Measurements from ENCODE around the gene RYR3.

RYR3 gene

DNA sequence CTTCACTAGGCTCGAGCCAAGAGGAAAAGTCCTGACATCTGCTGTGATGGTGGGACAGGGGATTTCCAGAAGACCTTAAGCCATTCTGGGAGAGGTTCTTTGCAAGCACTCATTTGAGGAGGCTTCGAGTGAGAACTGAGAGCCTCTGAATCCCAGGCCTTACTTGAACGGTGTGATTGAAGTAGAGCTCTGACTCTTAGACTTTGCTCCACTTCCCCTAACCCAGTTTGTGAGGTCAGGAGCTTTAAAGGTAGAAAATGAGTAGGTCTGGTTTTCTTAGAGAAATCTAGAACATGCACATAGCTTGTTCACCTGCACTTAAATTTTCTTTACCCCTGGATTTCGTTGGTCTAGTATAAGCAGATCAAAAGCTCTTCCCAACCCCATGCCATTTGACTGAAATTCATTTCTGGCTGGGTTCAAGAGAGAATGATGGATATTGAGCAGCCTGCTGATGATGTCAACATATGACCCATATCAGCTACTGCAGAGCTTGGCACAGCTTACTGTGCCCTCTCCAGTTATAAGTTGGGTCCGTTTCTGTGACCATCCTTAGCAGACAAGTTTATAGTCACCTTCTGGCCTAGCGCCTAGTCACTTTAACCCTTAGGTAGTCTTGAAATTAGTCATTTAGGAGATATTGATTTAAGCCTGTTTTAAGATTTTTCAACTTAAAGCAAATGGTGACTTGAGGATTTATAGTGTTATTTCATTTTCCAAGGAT is 428.3 kb downstream of the RYR3 start:
- Histone ChIP-seq H3K27me3 (replicated peaks in 2 of 5; ENCODE audit: control insufficient read depth in 4 of 5, insufficient read depth in 5 of 5, low read length in 4 of 5) (no peaks in the 10 kb centered on the region), H3K27ac (ENCODE audit: insufficient read depth in 1 of 2, low read depth in 1 of 2, low read length in 2 of 2, poor library complexity in 1 of 2, severe bottlenecking in 2 of 2) (no peak overlapping the region), H3K9me3 (ENCODE audit: control extremely low read depth in 1 of 5, control insufficient read depth in 4 of 5, insufficient read depth in 2 of 5, low read depth in 1 of 5, low read length in 4 of 5) (no peaks in the 10 kb centered on the region), H3K36me3 (ENCODE audit: control insufficient read depth in 4 of 4, insufficient read depth in 4 of 4, low read length in 3 of 4) (no peaks in the 10 kb centered on the region), H3K4me3 (ENCODE audit: control insufficient read depth in 1 of 7, extremely low read depth in 1 of 7, insufficient read depth in 4 of 7, low read depth in 2 of 7, low read length in 6 of 7) (no peak overlapping the region), H3K4me1 (ENCODE audit: control extremely low read depth in 1 of 4, control insufficient read depth in 4 of 4, insufficient read depth in 4 of 4, low read length in 3 of 4) (no peaks in the 10 kb centered on the region)
- no peak for DNase-seq
- WGBS (ENCODE audit: insufficient coverage): 74% methylated on average over 3 of the region's 6 CpGs
- CTCF ChIA-PET: interaction anchor here (0.6 to 3.8 kb wide), 7 partner anchors 11 to 485 kb away, joined by 3 to 17 read pairs (median 3); no protein-coding TSS in a partner anchor
- POLR2A ChIA-PET: no interaction called here

DNA sequence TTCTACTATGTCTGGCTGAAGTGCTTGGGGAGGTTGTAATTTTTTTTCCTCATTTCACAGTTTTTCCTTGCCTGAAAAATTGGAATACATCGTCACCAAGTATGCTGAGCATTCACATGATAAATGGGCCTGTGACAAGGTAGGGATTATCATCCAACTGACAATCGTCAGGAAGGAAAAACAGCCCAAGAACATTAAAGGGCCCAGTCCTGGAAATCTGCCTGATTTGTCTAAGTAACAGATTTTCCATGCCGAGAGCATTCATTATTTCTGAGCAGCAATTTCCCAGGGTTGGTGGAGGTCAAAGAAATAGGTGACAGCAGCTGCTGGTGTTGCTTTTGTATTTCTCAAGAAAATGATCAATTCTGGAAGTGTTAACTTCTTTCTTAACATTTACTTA is 431.5 kb downstream of the RYR3 start:
- WGBS (ENCODE audit: insufficient coverage): 94% methylated on average over 2 of the region's 3 CpGs
- ChIA-PET CTCF (no interaction called here), POLR2A (no interaction called here)
- H3K27me3 ChIP-seq (replicated peaks in 2 of 5; ENCODE audit: control insufficient read depth in 4 of 5, insufficient read depth in 5 of 5, low read length in 4 of 5): no peaks in the 10 kb centered on the region
- no peak for DNase-seq
- H3K9me3 ChIP-seq (ENCODE audit: control extremely low read depth in 1 of 5, control insufficient read depth in 4 of 5, insufficient read depth in 2 of 5, low read depth in 1 of 5, low read length in 4 of 5): no peaks in the 10 kb centered on the region
- no peak overlapping the region for H3K27ac ChIP-seq (ENCODE audit: insufficient read depth in 1 of 2, low read depth in 1 of 2, low read length in 2 of 2, poor library complexity in 1 of 2, severe bottlenecking in 2 of 2)
- no peaks in the 10 kb centered on the region for H3K36me3 ChIP-seq (ENCODE audit: control insufficient read depth in 4 of 4, insufficient read depth in 4 of 4, low read length in 3 of 4)
- no peak overlapping the region for H3K4me3 ChIP-seq (ENCODE audit: control insufficient read depth in 1 of 7, extremely low read depth in 1 of 7, insufficient read depth in 4 of 7, low read depth in 2 of 7, low read length in 6 of 7)
- peaks cover 0 to 8% (median 1%) of the 10 kb centered on the region in 4 experiments for H3K4me1 ChIP-seq (ENCODE audit: control extremely low read depth in 1 of 4, control insufficient read depth in 4 of 4, insufficient read depth in 4 of 4, low read length in 3 of 4)

DNA sequence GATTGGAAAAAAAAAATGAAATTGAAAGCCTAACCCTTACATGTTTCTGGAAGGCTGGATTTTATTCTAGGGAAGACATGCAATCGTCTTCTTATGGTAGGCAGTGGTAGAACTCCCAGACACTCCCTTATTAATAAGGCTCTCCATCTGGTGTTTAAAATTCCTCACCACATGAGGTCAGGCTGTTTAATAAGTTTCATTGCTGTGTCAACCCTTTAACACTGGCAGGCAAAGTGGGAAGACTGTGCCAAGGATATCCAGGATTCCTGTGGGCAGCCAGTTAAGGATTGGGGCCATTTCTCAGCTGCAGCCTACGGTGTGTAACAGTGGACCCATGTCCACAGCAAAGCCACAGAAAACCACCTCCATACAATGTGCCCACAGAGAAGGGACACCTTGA is 432.0 kb downstream of the RYR3 start:
- WGBS (ENCODE audit: insufficient coverage): 100% methylated on average over 1 of the region's 2 CpGs
- Histone ChIP-seq H3K9me3 (ENCODE audit: control extremely low read depth in 1 of 5, control insufficient read depth in 4 of 5, insufficient read depth in 2 of 5, low read depth in 1 of 5, low read length in 4 of 5) (no peaks in the 10 kb centered on the region), H3K27me3 (replicated peaks in 2 of 5; ENCODE audit: control insufficient read depth in 4 of 5, insufficient read depth in 5 of 5, low read length in 4 of 5) (no peaks in the 10 kb centered on the region), H3K4me1 (ENCODE audit: control extremely low read depth in 1 of 4, control insufficient read depth in 4 of 4, insufficient read depth in 4 of 4, low read length in 3 of 4) (peaks cover 0 to 8% (median 1%) of the 10 kb centered on the region in 4 experiments), H3K27ac (ENCODE audit: insufficient read depth in 1 of 2, low read depth in 1 of 2, low read length in 2 of 2, poor library complexity in 1 of 2, severe bottlenecking in 2 of 2) (no peak overlapping the region), H3K4me3 (ENCODE audit: control insufficient read depth in 1 of 7, extremely low read depth in 1 of 7, insufficient read depth in 4 of 7, low read depth in 2 of 7, low read length in 6 of 7) (no peak overlapping the region), H3K36me3 (ENCODE audit: control insufficient read depth in 4 of 4, insufficient read depth in 4 of 4, low read length in 3 of 4) (no peaks in the 10 kb centered on the region)
- ChIA-PET POLR2A (no interaction called here), CTCF (interaction anchor here (0.9 kb wide), 1 partner anchor 9 kb away, joined by 3 read pairs; no protein-coding TSS in a partner anchor)
- no peak for DNase-seq

DNA sequence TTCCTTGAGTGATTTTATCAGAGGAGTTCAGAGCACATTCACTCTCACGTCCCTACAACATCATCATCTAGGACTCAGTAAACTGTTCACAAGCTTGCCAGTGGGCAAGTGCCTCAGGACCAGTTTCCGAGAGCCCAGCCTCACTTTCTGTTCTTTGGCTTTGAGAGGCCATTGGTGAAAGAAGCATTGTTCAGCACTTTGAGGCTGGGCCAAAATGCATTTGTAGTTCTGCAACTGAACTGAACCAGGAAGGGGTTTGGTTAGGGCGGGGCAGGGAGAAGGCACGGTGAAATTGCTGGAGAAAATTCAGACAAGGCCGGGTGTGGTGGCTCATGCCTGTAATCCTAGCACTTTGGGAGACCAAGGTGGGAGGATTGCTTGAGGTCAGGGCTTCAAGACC is 435.4 kb downstream of the RYR3 start:
- H3K4me3 ChIP-seq (ENCODE audit: control insufficient read depth in 1 of 7, extremely low read depth in 1 of 7, insufficient read depth in 4 of 7, low read depth in 2 of 7, low read length in 6 of 7): no peak overlapping the region
- 59% methylated on average over 4 of the region's 5 CpGs for WGBS (ENCODE audit: insufficient coverage)
- H3K4me1 ChIP-seq (ENCODE audit: control extremely low read depth in 1 of 4, control insufficient read depth in 4 of 4, insufficient read depth in 4 of 4, low read length in 3 of 4): peaks cover 0 to 8% (median 1%) of the 10 kb centered on the region in 4 experiments
- peak overlapping the region in 1 of 2 experiments; percentile 20 for H3K27ac ChIP-seq (ENCODE audit: insufficient read depth in 1 of 2, low read depth in 1 of 2, low read length in 2 of 2, poor library complexity in 1 of 2, severe bottlenecking in 2 of 2)
- no peaks in the 10 kb centered on the region for H3K9me3 ChIP-seq (ENCODE audit: control extremely low read depth in 1 of 5, control insufficient read depth in 4 of 5, insufficient read depth in 2 of 5, low read depth in 1 of 5, low read length in 4 of 5)
- POLR2A ChIA-PET: no interaction called here
- CTCF ChIA-PET: no interaction called here
- peak in 1 of 3 donors; percentile 6 for DNase-seq
- no peaks in the 10 kb centered on the region for H3K36me3 ChIP-seq (ENCODE audit: control insufficient read depth in 4 of 4, insufficient read depth in 4 of 4, low read length in 3 of 4)
- H3K27me3 ChIP-seq (replicated peaks in 2 of 5; ENCODE audit: control insufficient read depth in 4 of 5, insufficient read depth in 5 of 5, low read length in 4 of 5): no peaks in the 10 kb centered on the region

DNA sequence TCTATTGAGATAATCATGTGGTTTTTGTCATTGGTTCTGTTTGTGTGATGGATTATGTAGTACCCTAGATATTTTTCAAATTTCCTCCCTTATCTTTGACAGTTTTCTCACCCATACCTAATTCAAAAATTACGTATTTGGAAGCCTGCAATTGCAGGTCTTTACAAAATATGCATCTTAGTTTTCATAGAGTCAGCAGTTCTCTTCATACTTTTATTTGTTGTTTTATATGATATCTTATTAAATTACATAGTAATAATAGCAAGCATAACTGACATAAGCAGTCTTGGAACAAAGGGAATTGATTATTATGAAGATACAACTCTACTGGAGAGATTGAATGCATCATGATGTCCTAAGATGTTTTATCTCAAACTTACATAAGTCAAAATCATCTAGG is 442.2 kb downstream of the RYR3 start:
- H3K4me1 ChIP-seq (ENCODE audit: control extremely low read depth in 1 of 4, control insufficient read depth in 4 of 4, insufficient read depth in 4 of 4, low read length in 3 of 4): no peaks in the 10 kb centered on the region
- no peak overlapping the region for H3K27ac ChIP-seq (ENCODE audit: insufficient read depth in 1 of 2, low read depth in 1 of 2, low read length in 2 of 2, poor library complexity in 1 of 2, severe bottlenecking in 2 of 2)
- no peaks in the 10 kb centered on the region for H3K27me3 ChIP-seq (replicated peaks in 2 of 5; ENCODE audit: control insufficient read depth in 4 of 5, insufficient read depth in 5 of 5, low read length in 4 of 5)
- H3K9me3 ChIP-seq (ENCODE audit: control extremely low read depth in 1 of 5, control insufficient read depth in 4 of 5, insufficient read depth in 2 of 5, low read depth in 1 of 5, low read length in 4 of 5): no peaks in the 10 kb centered on the region
- no peak overlapping the region for H3K4me3 ChIP-seq (ENCODE audit: control insufficient read depth in 1 of 7, extremely low read depth in 1 of 7, insufficient read depth in 4 of 7, low read depth in 2 of 7, low read length in 6 of 7)
- no peaks in the 10 kb centered on the region for H3K36me3 ChIP-seq (ENCODE audit: control insufficient read depth in 4 of 4, insufficient read depth in 4 of 4, low read length in 3 of 4)
- CTCF ChIA-PET: no interaction called here
- DNase-seq: no peak
- WGBS (ENCODE audit: insufficient coverage): no CpG with 5 or more reads among the region's 1 CpG
- POLR2A ChIA-PET: no interaction called here

DNA sequence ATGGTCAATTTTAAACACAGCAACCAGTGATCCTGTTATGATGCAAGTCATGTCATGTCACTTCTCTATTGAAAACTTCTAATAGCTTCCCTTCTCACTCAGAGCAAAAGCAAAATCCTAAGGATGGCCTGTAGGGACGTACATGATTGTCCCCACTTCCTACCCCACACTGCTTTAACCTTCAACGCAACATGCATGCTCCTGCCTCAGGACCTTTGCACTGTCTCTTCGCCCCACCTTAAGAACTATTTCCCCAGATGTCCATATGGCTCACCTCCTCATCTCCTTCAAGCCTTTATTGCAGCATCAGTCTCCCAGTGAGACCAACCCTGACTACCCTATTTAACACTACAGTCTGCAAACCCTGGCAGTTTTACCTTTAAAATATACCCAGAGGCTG is 443.5 kb downstream of the RYR3 start:
- H3K36me3 ChIP-seq (ENCODE audit: control insufficient read depth in 4 of 4, insufficient read depth in 4 of 4, low read length in 3 of 4): no peaks in the 10 kb centered on the region
- POLR2A ChIA-PET: no interaction called here
- CTCF ChIA-PET: interaction anchor here (2.3 kb wide), 1 partner anchor 18 kb away, joined by 6 read pairs; no protein-coding TSS in a partner anchor
- 100% methylated on average over 3 of the region's 3 CpGs for WGBS (ENCODE audit: insufficient coverage)
- no peak for DNase-seq
- H3K27ac ChIP-seq (ENCODE audit: insufficient read depth in 1 of 2, low read depth in 1 of 2, low read length in 2 of 2, poor library complexity in 1 of 2, severe bottlenecking in 2 of 2): no peak overlapping the region
- H3K4me1 ChIP-seq (ENCODE audit: control extremely low read depth in 1 of 4, control insufficient read depth in 4 of 4, insufficient read depth in 4 of 4, low read length in 3 of 4): no peaks in the 10 kb centered on the region
- peaks cover 0 to 4% (median 0%) of the 10 kb centered on the region in 5 experiments for H3K9me3 ChIP-seq (ENCODE audit: control extremely low read depth in 1 of 5, control insufficient read depth in 4 of 5, insufficient read depth in 2 of 5, low read depth in 1 of 5, low read length in 4 of 5)
- no peaks in the 10 kb centered on the region for H3K27me3 ChIP-seq (replicated peaks in 2 of 5; ENCODE audit: control insufficient read depth in 4 of 5, insufficient read depth in 5 of 5, low read length in 4 of 5)
- no peak overlapping the region for H3K4me3 ChIP-seq (ENCODE audit: control insufficient read depth in 1 of 7, extremely low read depth in 1 of 7, insufficient read depth in 4 of 7, low read depth in 2 of 7, low read length in 6 of 7)

DNA sequence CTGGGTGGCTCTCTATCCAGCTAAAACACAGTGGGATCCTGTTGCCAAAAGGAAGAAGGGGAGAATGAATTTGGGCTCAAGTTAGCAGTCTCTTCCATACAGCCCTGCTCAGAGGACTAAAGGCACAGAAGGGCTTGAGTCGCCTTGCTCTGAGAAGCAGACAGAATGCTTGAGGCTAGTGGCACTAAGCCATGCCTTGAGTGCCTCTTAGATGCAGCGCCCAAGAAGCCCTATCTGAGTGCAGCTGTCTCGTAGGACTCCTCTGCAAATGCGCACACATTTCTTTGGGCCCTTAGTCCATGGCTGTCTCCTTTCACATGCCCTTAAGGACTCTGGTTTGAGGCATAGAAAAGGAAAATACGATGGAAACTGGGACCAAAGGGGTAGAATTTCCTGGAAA is 446.2 kb downstream of the RYR3 start:
- DNase-seq: no peak
- Histone ChIP-seq H3K9me3 (ENCODE audit: control extremely low read depth in 1 of 5, control insufficient read depth in 4 of 5, insufficient read depth in 2 of 5, low read depth in 1 of 5, low read length in 4 of 5) (peaks cover 0 to 4% (median 0%) of the 10 kb centered on the region in 5 experiments), H3K36me3 (ENCODE audit: control insufficient read depth in 4 of 4, insufficient read depth in 4 of 4, low read length in 3 of 4) (no peaks in the 10 kb centered on the region), H3K4me3 (ENCODE audit: control insufficient read depth in 1 of 7, extremely low read depth in 1 of 7, insufficient read depth in 4 of 7, low read depth in 2 of 7, low read length in 6 of 7) (no peak overlapping the region), H3K27ac (ENCODE audit: insufficient read depth in 1 of 2, low read depth in 1 of 2, low read length in 2 of 2, poor library complexity in 1 of 2, severe bottlenecking in 2 of 2) (no peak overlapping the region), H3K27me3 (replicated peaks in 2 of 5; ENCODE audit: control insufficient read depth in 4 of 5, insufficient read depth in 5 of 5, low read length in 4 of 5) (no peaks in the 10 kb centered on the region), H3K4me1 (ENCODE audit: control extremely low read depth in 1 of 4, control insufficient read depth in 4 of 4, insufficient read depth in 4 of 4, low read length in 3 of 4) (no peaks in the 10 kb centered on the region)
- 95% methylated on average over 5 of the region's 5 CpGs for WGBS (ENCODE audit: insufficient coverage)
- CTCF ChIA-PET: no interaction called here
- POLR2A ChIA-PET: no interaction called here
